ENCODE measurements around the gene SPATS1. TPM values are rescaled to one million over a fixed set of nuclear protein-coding genes. Genes with fewer than 3 reads are reported as not detected.
"Not testable (repeated sequence)": the region's sequence is repeated elsewhere in the genome, so short reads cannot be mapped to it uniquely, and the experiment has no call there.

The SPATS1 gene
- total RNA-seq, 6 experiments from 2014 or later, result not detected

DNA sequence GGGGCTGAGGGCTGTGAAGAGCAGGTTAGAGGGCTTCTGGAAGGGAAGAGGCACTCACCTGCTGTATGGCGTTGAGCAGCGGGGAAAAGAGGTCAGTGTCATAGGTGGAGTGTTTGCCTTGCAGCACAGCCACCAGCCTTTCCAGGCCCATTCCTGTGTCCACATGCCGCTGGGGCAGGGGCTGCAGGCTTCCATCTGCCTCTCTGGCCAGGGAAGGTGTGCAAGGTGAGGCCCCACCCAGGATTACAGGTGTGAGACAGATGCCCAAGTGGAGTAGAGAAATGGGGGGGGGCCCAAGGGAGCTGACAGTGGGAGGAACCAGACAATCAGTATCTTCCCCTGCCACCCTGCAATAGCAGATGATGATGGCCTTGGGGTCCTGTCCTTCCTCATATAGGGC is 32.2 kb upstream of the SPATS1 start:
- peaks cover 0 to 8% (median 2%) of the 10 kb centered on the region in 4 donors for H3K4me1 ChIP-seq
- no peak overlapping the region for H3K27ac ChIP-seq
- intact Hi-C loops (cut with DNase I), result no loop called here
- peaks cover 0 to 30% (median 15%) of the 10 kb centered on the region in 4 donors for H3K36me3 ChIP-seq
- DNase-seq (no peak), ATAC-seq (no peak)
- TF ChIP-seq POLR2A (IDR thresholded peaks at IDR 0.05), result no peak
- TF ChIP-seq, protein P1, sequence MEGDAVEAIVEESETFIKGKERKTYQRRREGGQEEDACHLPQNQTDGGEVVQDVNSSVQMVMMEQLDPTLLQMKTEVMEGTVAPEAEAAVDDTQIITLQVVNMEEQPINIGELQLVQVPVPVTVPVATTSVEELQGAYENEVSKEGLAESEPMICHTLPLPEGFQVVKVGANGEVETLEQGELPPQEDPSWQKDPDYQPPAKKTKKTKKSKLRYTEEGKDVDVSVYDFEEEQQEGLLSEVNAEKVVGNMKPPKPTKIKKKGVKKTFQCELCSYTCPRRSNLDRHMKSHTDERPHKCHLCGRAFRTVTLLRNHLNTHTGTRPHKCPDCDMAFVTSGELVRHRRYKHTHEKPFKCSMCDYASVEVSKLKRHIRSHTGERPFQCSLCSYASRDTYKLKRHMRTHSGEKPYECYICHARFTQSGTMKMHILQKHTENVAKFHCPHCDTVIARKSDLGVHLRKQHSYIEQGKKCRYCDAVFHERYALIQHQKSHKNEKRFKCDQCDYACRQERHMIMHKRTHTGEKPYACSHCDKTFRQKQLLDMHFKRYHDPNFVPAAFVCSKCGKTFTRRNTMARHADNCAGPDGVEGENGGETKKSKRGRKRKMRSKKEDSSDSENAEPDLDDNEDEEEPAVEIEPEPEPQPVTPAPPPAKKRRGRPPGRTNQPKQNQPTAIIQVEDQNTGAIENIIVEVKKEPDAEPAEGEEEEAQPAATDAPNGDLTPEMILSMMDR (IDR thresholded peaks at IDR 0.05), result no peak
- 95% methylated on average over 2 of the region's 3 CpGs for WGBS (ENCODE audit: insufficient coverage, low coverage, low lambda C conversion rate, missing lambda C conversion rate)
- H3K27me3 ChIP-seq, result no peaks in the 10 kb centered on the region
- H3K9me3 ChIP-seq, result no peaks in the 10 kb centered on the region
- H3K4me3 ChIP-seq, result no peak overlapping the region

- no peak overlapping the region for H3K27ac ChIP-seq
- intact Hi-C loops (cut with DNase I), result no loop called here
- no CpG with 5 or more reads among the region's 2 CpGs for WGBS (ENCODE audit: insufficient coverage, low coverage, low lambda C conversion rate, missing lambda C conversion rate)
- no peak for DNase-seq
- peaks cover 0 to 8% (median 2%) of the 10 kb centered on the region in 4 donors for H3K4me1 ChIP-seq
- peaks cover 0 to 25% (median 14%) of the 10 kb centered on the region in 4 donors for H3K36me3 ChIP-seq
- TF ChIP-seq POLR2A (IDR thresholded peaks at IDR 0.05), result no peak
- TF ChIP-seq, protein P1 (IDR thresholded peaks at IDR 0.05), result no peak
- no peak for ATAC-seq
- no peaks in the 10 kb centered on the region for H3K27me3 ChIP-seq
- no peaks in the 10 kb centered on the region for H3K9me3 ChIP-seq
- no peak overlapping the region for H3K4me3 ChIP-seq
These were observed 31.1 kb upstream of the SPATS1 start for GRCh38 chr6:44311304-44311703.

DNA sequence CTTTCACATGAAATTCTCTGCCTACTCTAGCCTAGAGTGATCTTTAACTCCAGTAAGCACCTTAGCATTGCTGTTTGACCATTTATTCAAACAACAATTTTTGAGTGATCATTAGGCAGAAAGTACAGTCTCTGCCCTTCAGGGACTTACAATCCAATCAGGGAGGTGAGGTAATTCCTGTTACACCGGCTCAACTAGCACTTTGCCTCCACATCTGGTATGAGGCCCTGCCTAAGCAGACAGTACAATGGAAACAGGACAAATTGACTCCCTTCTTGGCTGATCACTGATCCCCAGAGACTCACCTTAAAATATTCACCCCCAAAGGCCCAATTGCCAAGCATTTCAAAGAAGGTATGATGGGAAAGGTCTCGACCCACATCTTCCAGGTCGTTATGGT is 30.7 kb upstream of the SPATS1 start:
- intact Hi-C loops (cut with DNase I), result no loop called here
- no peak for DNase-seq
- 83% methylated on average over 3 of the region's 3 CpGs for WGBS (ENCODE audit: insufficient coverage, low coverage, low lambda C conversion rate, missing lambda C conversion rate)
- Histone ChIP-seq H3K9me3 (no peaks in the 10 kb centered on the region), H3K4me3 (no peak overlapping the region), H3K36me3 (peaks cover 0 to 23% (median 13%) of the 10 kb centered on the region in 4 donors), H3K27ac (no peak overlapping the region), H3K27me3 (no peaks in the 10 kb centered on the region), H3K4me1 (peaks cover 0 to 8% (median 2%) of the 10 kb centered on the region in 4 donors)
- TF ChIP-seq, protein P1 (IDR thresholded peaks at IDR 0.05), result no peak
- TF ChIP-seq POLR2A (IDR thresholded peaks at IDR 0.05), result no peak
- no peak for ATAC-seq

- intact Hi-C loops (cut with DNase I), result no loop called here
- ATAC-seq (peak; percentile 97 to 100 (median 99)), DNase-seq (peak; percentile 85 to 89 (median 88))
- peak within 1 kb of the TSS; percentile 67 to 94 (median 93) for H3K4me3 ChIP-seq
- H3K27me3 ChIP-seq, result no peaks in the 10 kb centered on the region
- peaks cover 0 to 8% (median 2%) of the 10 kb centered on the region in 4 donors for H3K4me1 ChIP-seq
- TF ChIP-seq, protein P1 (IDR thresholded peaks at IDR 0.05), result peak; percentile 89 to 100 (median 99)
- peak; percentile 80 for TF ChIP-seq POLR2A (IDR thresholded peaks at IDR 0.05)
- 4% methylated on average over 27 of the region's 52 CpGs for WGBS (ENCODE audit: insufficient coverage, low coverage, low lambda C conversion rate, missing lambda C conversion rate)
- peak within 1 kb of the TSS; percentile 27 to 80 (median 73) for H3K27ac ChIP-seq
- peaks cover 0 to 23% (median 10%) of the 10 kb centered on the region in 4 donors for H3K36me3 ChIP-seq
- no peaks in the 10 kb centered on the region for H3K9me3 ChIP-seq
These were observed 29.3 kb upstream of the SPATS1 start, which contains the start of gene AARS2 for GRCh38 chr6:44312901-44313788. Gene AARS2 (minus strand): TSS chr6:44313347. CDS start chr6:44313323, 24 bp downstream.

DNA sequence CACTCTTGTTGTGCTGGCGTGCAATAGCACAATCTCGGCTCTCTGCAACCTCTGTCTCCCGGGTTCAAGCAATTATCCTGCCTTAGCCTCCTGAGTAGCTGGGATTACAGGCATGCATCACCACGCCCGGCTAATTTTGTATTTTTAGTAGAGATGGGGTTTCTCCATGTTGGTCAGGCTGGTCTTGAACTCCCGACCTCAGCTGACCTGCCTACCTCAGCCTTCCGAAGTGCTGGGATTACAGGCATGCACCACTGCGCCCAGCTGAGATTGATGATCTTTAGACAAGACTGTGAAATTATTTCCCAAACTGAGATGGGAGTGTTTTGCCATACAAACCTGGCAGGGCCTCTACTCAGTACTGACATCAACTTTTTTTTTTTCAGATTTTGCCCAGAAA is 27.8 kb upstream of the SPATS1 start:
- H3K36me3 ChIP-seq, result peaks cover 0 to 14% (median 6%) of the 10 kb centered on the region in 4 donors
- intact Hi-C loops (cut with DNase I); H3K27me3 ChIP-seq; H3K4me3 ChIP-seq; H3K27ac ChIP-seq; DNase-seq; H3K9me3 ChIP-seq; H3K4me1 ChIP-seq; ATAC-seq: not testable (repeated sequence)
- WGBS (ENCODE audit: insufficient coverage, low coverage, low lambda C conversion rate, missing lambda C conversion rate), result 92% methylated on average over 8 of the region's 8 CpGs
